HepG2 (cell line): ENCODE results near the gene POGK. TPM values are rescaled to one million over a fixed set of nuclear protein-coding genes. Genes with fewer than 3 reads are reported as not detected.

Experiments used
- ARID3A ChIP-seq: IDR thresholded peaks from 2 replicates; pipeline ENCODE4 v1.6.1; 2012; ENCODE audit warnings: low read depth, low read length, improper control_type of control experiment
- ERF ChIP-seq: IDR thresholded peaks from 2 replicates; pipeline ENCODE4 v1.6.1; 2018; ENCODE audit warnings: missing biosample characterization, missing genetic modification reagents
- FOXA1 ChIP-seq, 2 experiments: fragments of 450-650 bp in 1 of 2; sonication (generic) in 1 of 2; formaldehyde crosslinking in 1 of 2; IDR thresholded peaks; 2 replicates each; pipeline versions ENCODE4 v1.4.0 to v1.6.1; 2016 to 2020; ENCODE audit warnings: missing genetic modification reagents in 1 of 2
- GMEB1 ChIP-seq: sonication (generic); formaldehyde crosslinking; IDR thresholded peaks from 2 replicates; pipeline ENCODE4 v1.5.1; 2020; ENCODE audit warnings: missing genetic modification reagents, mild to moderate bottlenecking, borderline replicate concordance
- HDAC6 ChIP-seq: fragments of 200-600 bp; sonication (generic); IDR thresholded peaks from 2 replicates; pipeline ENCODE4 v1.7.0; 2017; ENCODE audit warnings: mild to moderate bottlenecking, antibody characterized with exemption, low read length, low read depth
- HIVEP1 ChIP-seq: sonication (generic); formaldehyde crosslinking; IDR thresholded peaks from 2 replicates; pipeline ENCODE4 v1.4.0; 2020; ENCODE audit warnings: mild to moderate bottlenecking, missing genetic modification reagents
- HMGA1 ChIP-seq: sonication (generic); formaldehyde crosslinking; conservative IDR thresholded peaks from 2 replicates; pipeline ENCODE4 v1.4.0; 2020; ENCODE audit warnings: missing genetic modification reagents
- JUND ChIP-seq: sonication (generic); formaldehyde crosslinking; IDR thresholded peaks from 2 replicates; pipeline ENCODE4 v1.8.0; 2022; ENCODE audit warnings: mild to moderate bottlenecking, missing genetic modification reagents
- KLF13 ChIP-seq: sonication (generic); formaldehyde crosslinking; IDR thresholded peaks from 2 replicates; pipeline ENCODE4 v1.4.0; 2020; ENCODE audit warnings: mild to moderate bottlenecking, missing genetic modification reagents
- MXD1 ChIP-seq: sonication (generic); formaldehyde crosslinking; IDR thresholded peaks from 2 replicates; pipeline ENCODE4 v1.4.0; 2020; ENCODE audit warnings: mild to moderate bottlenecking, missing genetic modification reagents
- PAXIP1 ChIP-seq: sonication (generic); formaldehyde crosslinking; conservative IDR thresholded peaks from 2 replicates; pipeline ENCODE4 v1.4.0; 2020; ENCODE audit warnings: mild to moderate bottlenecking, missing genetic modification reagents, moderate library complexity
- POGZ ChIP-seq: sonication (generic); formaldehyde crosslinking; IDR thresholded peaks from 2 replicates; pipeline ENCODE4 v1.4.0; 2020; ENCODE audit warnings: mild to moderate bottlenecking, missing genetic modification reagents
- RAD21 ChIP-seq: fragments of 450-650 bp; formaldehyde crosslinking; IDR thresholded peaks from 2 replicates; pipeline ENCODE4 v1.5.0; 2020; ENCODE audit warnings: mild to moderate bottlenecking
- RARG ChIP-seq: sonication (generic); formaldehyde crosslinking; IDR thresholded peaks from 2 replicates; pipeline ENCODE4 v1.4.0; 2020; ENCODE audit warnings: low read depth, mild to moderate bottlenecking, missing genetic modification reagents
- RXRA ChIP-seq: sonication (generic); formaldehyde crosslinking; IDR thresholded peaks from 2 replicates; pipeline ENCODE4 v1.5.1; 2020; ENCODE audit warnings: missing genetic modification reagents
- SMAD1 ChIP-seq: sonication (generic); formaldehyde crosslinking; IDR thresholded peaks from 2 replicates; pipeline ENCODE4 v1.4.0; 2020; ENCODE audit warnings: missing genetic modification reagents, low read depth, mild to moderate bottlenecking, borderline replicate concordance
- SMARCC2 ChIP-seq: fragments of 450-650 bp; IDR thresholded peaks from 2 replicates; pipeline ENCODE4 v1.6.1; 2017; ENCODE audit warnings: antibody characterized with exemption, mild to moderate bottlenecking
- SMARCE1 ChIP-seq: fragments of 450-650 bp; IDR thresholded peaks from 2 replicates; pipeline ENCODE4 v1.6.1; 2017; ENCODE audit warnings: borderline replicate concordance
- TARDBP ChIP-seq: sonication (generic); formaldehyde crosslinking; IDR thresholded peaks from 2 replicates; pipeline ENCODE4 v1.8.0; 2022; ENCODE audit warnings: mild to moderate bottlenecking, missing genetic modification reagents
- ZC3H13 ChIP-seq: sonication (generic); formaldehyde crosslinking; IDR thresholded peaks from 2 replicates; pipeline ENCODE4 v1.8.1; 2023; ENCODE audit warnings: mild to moderate bottlenecking, missing genetic modification reagents, moderate library complexity
- ZNF414 ChIP-seq: sonication (generic); formaldehyde crosslinking; IDR thresholded peaks from 2 replicates; pipeline ENCODE4 v1.5.0; 2020; ENCODE audit warnings: missing genetic modification reagents
- ZNF563 ChIP-seq: sonication (generic); formaldehyde crosslinking; IDR thresholded peaks from 2 replicates; pipeline ENCODE4 v1.8.0; 2022; ENCODE audit warnings: mild to moderate bottlenecking, moderate library complexity, missing genetic modification reagents
- ZNF564 ChIP-seq: sonication (generic); formaldehyde crosslinking; IDR thresholded peaks from 2 replicates; pipeline ENCODE4 v1.8.1; 2023; ENCODE audit warnings: mild to moderate bottlenecking, missing genetic modification reagents
- polyA plus RNA-seq, 8 experiments: library from polyadenylated mRNA; depleted of rRNA in 3 of 8; stranded (reverse) in 7 of 8; unstranded in 1 of 8; fragments of >200 nt; fragmentation: Illumina TruSeq in 4 of 8; extraction: Trizol in 4 of 8; gene quantifications; 2 replicates each; pipeline versions ENCODE4 v1.2.1 to v1.2.3, GENCODE V29; 2011 to 2016; ENCODE audit warnings: low read depth in 4 of 8, missing spikeins in 1 of 8, mixed read lengths in 1 of 8; ENCODE audit not compliant: insufficient read depth in 1 of 8
- total RNA-seq, 5 experiments: library from RNA; depleted of rRNA; stranded (reverse); fragments of >200 nt; fragmentation: Illumina TruSeq; extraction: Trizol; gene quantifications; 2 replicates each; pipeline ENCODE4 v1.2.3, GENCODE V29; 2016; ENCODE audit warnings: low read depth in 1 of 5

POGK gene
- total and polyA plus RNA-seq, 2 of the 13 experiments (the other 11 are each of a cell fraction or from before 2014, with no cell fraction given), result 4.8 to 16.2 TPM

GRCh38 chr1:166874464-166874863 is 35.2 kb downstream of the POGK start (continued):
- TF ChIP-seq GMEB1 (CRISPR knock-in tag), result no peak
- TF ChIP-seq KLF13 (CRISPR knock-in tag), result no peak
- TF ChIP-seq HIVEP1 (CRISPR knock-in tag), result no peak
- no peak; the same call in 1 of the 2 replicates for TF ChIP-seq ERF
- TF ChIP-seq SMARCE1, result no peak
- no peak for TF ChIP-seq MXD1 (CRISPR knock-in tag)
- TF ChIP-seq ZC3H13, result no peak
- no peak for TF ChIP-seq HMGA1 (CRISPR knock-in tag)
- TF ChIP-seq TARDBP (CRISPR knock-in tag), result peak; percentile 64; the same call in 1 of the 2 replicates
- TF ChIP-seq RXRA (CRISPR knock-in tag), result peak; percentile 51; the same call in 1 of the 2 replicates
- no peak for TF ChIP-seq HDAC6
- no peak for TF ChIP-seq JUND (CRISPR knock-in tag)
- TF ChIP-seq ZNF414 (CRISPR knock-in tag), result no peak
- TF ChIP-seq POGZ (CRISPR knock-in tag), result peak; percentile 83
- TF ChIP-seq PAXIP1 (CRISPR knock-in tag), result peak; percentile 82
- TF ChIP-seq SMAD1 (CRISPR knock-in tag), result no peak
- 0 out of 2 replicates have a peak, but pooled peaks have one; percentile 9 for TF ChIP-seq ARID3A
- TF ChIP-seq ZNF564, result no peak
- TF ChIP-seq RAD21 (CRISPR knock-in tag), result no peak
- no peak for TF ChIP-seq ZNF563 (CRISPR knock-in tag)
- TF ChIP-seq FOXA1 (IDR thresholded peaks at IDR 0.05), result no peak
- TF ChIP-seq FOXA1 (CRISPR knock-in tag; IDR thresholded peaks at IDR 0.05), result no peak
- TF ChIP-seq RARG (CRISPR knock-in tag), result no peak
- no peak for TF ChIP-seq SMARCC2
